GM12892 (cell line): ENCODE data around the gene ANO4.

Experiments used
- DNase-seq: peaks from one replicate; pipeline ENCODE4 v3.0.0; 2011; ENCODE audit not compliant: insufficient read length
- FAIRE-seq: peaks from 2 replicates; lab custom pipeline; 2011; peaks lifted over from hg19 to GRCh38; lab: Jason Lieb, UNC
- POLR2A ChIP-seq: IDR thresholded peaks from 2 replicates; pipeline ENCODE4 v1.6.1; 2011; ENCODE audit warnings: low read depth, low read length, control low read depth
- POLR2AphosphoS5 ChIP-seq: IDR thresholded peaks from 2 replicates; pipeline ENCODE4 v1.6.1; 2011; ENCODE audit warnings: low read depth, low read length, control low read depth
- TAF1 ChIP-seq: IDR thresholded peaks from 2 replicates; pipeline ENCODE4 v1.6.1; 2011; ENCODE audit warnings: low read depth, mild to moderate bottlenecking, control low read depth, low read length, borderline replicate concordance

Gene ANO4

DNA sequence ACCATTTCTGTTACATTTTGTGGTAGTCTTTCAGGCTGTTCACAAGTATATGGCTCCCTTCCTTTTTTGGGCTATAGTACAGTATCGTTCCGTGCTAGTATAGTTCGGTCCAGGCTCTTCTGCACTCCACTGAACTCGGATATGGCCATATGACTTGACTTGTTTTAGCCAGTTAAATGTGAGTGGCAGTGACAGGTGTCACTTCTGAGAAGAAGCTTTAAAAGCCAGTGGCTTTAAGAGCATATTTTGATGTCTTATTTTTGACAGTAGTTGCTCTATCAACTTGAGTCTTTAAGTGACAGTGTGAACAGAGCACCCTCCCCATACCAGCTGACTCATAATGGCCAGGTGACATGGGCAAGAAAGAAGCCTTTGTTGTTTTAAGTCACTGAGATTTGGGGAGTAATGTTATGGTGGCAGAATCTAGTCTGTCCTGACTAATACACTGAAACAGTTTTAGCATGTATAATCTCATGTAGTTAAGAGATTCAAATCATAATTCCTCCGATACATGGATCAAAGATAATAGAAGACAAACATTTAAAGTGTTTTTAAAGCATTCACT is 64.6 kb downstream of the ANO4 start:
- TF ChIP-seq TAF1 = no peak
- TF ChIP-seq POLR2A = no peak
- TF ChIP-seq POLR2AphosphoS5 = no peak
- FAIRE-seq (no peak), DNase-seq (no peak)

DNA sequence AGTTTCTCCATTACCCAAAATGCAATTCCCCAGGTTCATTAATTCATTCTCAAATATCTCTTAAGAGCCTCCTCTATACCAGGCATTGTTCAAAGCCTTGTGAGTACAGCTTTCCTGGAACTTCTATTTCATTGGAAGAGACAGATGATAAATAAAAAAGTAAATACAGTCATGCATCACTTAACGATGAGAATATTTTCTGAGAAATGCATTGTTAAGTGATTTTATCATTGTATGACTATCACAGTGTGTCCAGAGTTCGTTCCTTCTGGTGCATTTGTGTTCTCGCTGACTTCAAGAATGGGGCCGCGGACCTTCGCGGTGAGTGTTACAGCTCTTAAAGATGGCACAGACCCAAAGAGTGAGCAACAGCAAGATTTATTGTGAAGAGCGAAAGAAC is 66.0 kb downstream of the ANO4 start:
- DNase-seq = no peak
- no peak for TF ChIP-seq TAF1
- no peak for TF ChIP-seq POLR2AphosphoS5
- no peak for TF ChIP-seq POLR2A
- no peak for FAIRE-seq

DNA sequence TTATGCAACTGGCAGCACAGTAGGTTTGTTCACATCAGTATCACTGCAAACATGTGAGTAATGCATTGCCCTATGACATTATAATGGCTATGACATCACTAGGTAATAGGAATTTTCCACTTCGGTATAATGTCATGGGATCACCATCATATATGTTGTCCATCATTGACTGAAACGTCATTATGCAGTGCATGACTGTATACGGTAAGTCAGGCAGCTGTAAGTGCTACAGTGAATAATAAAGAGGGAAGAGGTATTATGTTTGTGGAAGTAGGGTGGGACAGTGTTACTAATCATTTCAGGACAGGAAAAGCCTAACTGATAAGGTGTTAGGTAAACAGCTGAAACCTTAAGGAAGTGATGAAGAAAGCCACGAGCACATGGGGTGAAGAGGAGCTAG is 68.1 kb downstream of the ANO4 start:
- DNase-seq = no peak
- TF ChIP-seq TAF1 = no peak
- no peak for TF ChIP-seq POLR2A
- no peak for TF ChIP-seq POLR2AphosphoS5
- no peak for FAIRE-seq

GRCh38 chr12:100864366-100864765 is 69.8 kb downstream of the ANO4 start:
- TF ChIP-seq POLR2AphosphoS5 (no peak), POLR2A (no peak)
- DNase-seq = no peak
- FAIRE-seq = no peak

- TF ChIP-seq POLR2A (no peak), TAF1 (no peak), POLR2AphosphoS5 (no peak)
Observed at GRCh38 chr12:100867639-100868393, 73.2 kb downstream of the ANO4 start.

GRCh38 chr12:100868487-100868886 is 73.9 kb downstream of the ANO4 start:
- FAIRE-seq (no peak), DNase-seq (no peak)
- TF ChIP-seq POLR2AphosphoS5 = no peak
- no peak for TF ChIP-seq TAF1
- no peak for TF ChIP-seq POLR2A

More at GRCh38 chr12:100867639-100868393, 73.2 kb downstream of the ANO4 start:
- FAIRE-seq (no peak), DNase-seq (no peak)

DNA sequence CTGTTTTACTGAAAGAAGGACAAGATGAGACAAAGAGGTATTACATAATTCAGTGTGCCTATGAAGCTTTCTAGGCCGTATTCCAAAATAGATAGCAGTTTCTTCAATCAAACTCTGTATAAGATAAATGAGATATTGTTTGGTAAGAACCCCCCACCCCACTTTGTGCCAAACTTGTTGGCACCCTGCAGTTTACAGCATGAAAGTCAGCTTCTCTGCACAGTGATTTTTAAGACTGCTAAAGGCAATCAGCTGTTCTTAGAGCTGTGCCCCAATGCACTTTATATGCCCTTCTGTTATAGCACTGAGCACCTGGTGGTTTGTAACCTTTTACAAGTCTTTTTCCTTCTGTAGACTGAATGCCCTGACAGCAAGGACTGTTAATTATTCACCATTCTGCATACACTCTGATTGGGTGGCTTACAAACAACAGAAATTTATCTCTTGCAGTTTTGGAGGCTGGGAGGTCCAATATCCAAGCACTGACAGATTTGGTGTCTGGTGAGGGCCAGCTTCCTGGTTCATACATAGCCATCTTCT is 76.7 kb downstream of the ANO4 start:
- TF ChIP-seq POLR2A (no peak), TAF1 (no peak), POLR2AphosphoS5 (no peak)
- no peak for DNase-seq
- FAIRE-seq = no peak

DNA sequence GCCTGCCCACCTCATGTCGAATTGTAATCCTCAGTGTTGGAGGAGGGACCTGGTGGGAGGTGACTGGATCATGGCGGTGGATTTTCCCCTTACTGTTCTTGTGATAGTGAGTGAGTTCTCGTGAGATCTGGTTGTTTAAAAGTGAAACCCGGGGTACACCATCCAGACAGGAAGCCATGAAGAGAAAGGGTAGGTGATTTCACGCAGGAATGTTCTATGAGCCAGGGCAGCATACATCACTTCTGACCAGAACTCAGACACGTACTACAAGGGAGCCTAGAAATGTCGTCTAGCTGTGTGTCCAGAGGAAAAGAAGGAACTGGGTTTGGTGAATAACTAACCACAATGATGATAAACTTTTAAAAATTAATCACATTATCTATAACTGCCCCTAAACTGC is 80.6 kb downstream of the ANO4 start:
- no peak for DNase-seq
- FAIRE-seq = no peak
- TF ChIP-seq POLR2A (no peak), TAF1 (no peak), POLR2AphosphoS5 (no peak)

DNA sequence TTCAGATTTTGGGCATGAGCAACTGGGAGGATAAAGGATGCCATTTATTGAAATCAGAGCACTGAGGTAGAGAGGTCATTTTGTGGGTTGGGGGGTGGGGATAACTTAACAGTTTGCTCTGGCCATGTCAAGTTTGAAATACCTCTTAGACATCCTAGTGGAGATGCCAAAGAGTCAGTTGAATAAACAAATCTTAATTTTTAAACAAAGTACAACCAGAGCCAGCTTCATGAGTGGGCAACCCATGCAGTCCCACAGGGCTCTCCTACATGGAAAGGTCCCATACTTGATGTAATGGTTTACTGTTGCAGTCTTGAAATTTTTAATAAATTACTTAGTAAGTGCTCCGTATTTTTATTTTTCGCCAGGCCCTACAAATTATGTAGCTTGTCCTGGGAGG is 81.2 kb downstream of the ANO4 start:
- DNase-seq (no peak), FAIRE-seq (no peak)
- TF ChIP-seq POLR2AphosphoS5 (no peak), POLR2A (no peak), TAF1 (no peak)

GRCh38 chr12:100877776-100878175 is 83.2 kb downstream of the ANO4 start:
- no peak for FAIRE-seq
- DNase-seq = no peak
- TF ChIP-seq POLR2A (no peak), POLR2AphosphoS5 (no peak), TAF1 (no peak)

DNA sequence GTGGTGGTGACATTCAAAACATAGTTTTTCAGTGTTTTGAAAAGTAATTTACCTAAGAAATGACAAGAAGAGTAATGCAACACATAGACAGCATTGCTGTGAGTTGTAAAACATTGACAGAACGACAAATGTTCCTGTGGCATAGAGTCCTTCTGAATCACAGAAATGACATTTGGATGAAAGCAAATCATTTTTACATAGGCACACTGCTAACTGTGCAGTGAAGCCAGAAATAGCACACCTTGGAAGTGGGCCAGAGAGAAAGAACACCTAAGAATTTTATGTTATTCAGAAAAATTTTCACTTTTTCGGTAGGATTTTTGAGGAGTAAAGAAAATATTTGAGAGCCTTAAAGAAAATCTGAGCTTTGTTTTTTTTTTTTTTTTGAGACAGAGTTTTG is 100.6 kb downstream of the ANO4 start:
- TF ChIP-seq POLR2A = no peak
- TF ChIP-seq POLR2AphosphoS5 = no peak
- TF ChIP-seq TAF1 = no peak
- FAIRE-seq = no peak
- DNase-seq = no peak

DNA sequence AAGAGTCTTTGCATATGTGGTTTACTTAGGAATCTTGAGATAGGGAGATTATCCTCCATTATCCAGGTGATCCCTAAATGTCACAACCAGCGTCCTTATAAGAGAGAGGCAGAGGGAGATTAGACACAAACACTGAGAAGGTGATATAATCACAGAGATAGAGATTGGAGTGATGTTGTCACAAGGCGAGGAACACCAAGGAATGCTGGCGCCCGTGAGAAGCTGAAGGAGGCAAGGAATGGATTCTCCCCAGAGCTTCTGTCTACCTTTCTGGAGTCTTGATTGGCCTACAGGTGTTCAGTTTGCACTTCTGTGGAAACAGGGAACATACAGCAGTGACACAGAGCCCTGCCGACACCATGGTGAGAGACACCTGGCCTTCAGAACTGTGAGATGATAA is 101.6 kb downstream of the ANO4 start:
- DNase-seq = no peak
- TF ChIP-seq POLR2A (no peak), TAF1 (no peak), POLR2AphosphoS5 (no peak)
- no peak for FAIRE-seq
